ENCODE results near the gene POMGNT2.
"Not testable (repeated sequence)": the region's sequence is repeated elsewhere in the genome, so short reads cannot be mapped to it uniquely, and the experiment has no call there.

Gene POMGNT2

DNA sequence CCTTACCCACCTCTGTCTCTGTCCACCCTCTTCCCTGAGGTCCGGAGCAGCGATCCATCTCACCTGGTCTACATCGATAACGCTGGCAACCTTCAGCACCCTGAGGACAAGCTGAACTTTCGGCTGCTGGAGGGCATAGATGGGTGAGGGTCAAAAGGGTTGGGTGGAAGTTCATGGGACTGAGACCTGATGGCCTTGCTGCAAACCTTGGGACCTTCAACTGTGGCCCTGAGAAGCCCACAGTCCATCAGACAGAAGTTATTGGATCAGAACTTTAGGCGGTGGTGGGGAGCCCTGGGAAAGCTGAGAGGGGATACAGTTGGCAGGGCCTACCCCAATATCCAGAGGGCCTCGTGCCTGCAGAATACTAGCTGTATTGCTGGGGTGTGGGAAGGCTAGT, 50.5 kb downstream of the POMGNT2 start:
- ChIA-PET POLR2A (no interaction called here), CTCF (no interaction called here)
- DNase-seq (ENCODE audit: extremely low spot score), result no peak
- TF ChIP-seq, protein P1, sequence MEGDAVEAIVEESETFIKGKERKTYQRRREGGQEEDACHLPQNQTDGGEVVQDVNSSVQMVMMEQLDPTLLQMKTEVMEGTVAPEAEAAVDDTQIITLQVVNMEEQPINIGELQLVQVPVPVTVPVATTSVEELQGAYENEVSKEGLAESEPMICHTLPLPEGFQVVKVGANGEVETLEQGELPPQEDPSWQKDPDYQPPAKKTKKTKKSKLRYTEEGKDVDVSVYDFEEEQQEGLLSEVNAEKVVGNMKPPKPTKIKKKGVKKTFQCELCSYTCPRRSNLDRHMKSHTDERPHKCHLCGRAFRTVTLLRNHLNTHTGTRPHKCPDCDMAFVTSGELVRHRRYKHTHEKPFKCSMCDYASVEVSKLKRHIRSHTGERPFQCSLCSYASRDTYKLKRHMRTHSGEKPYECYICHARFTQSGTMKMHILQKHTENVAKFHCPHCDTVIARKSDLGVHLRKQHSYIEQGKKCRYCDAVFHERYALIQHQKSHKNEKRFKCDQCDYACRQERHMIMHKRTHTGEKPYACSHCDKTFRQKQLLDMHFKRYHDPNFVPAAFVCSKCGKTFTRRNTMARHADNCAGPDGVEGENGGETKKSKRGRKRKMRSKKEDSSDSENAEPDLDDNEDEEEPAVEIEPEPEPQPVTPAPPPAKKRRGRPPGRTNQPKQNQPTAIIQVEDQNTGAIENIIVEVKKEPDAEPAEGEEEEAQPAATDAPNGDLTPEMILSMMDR (IDR thresholded peaks at IDR 0.05; ENCODE audit: control extremely low read depth, extremely low read depth, low read depth, missing control alignments), result no peak

DNA sequence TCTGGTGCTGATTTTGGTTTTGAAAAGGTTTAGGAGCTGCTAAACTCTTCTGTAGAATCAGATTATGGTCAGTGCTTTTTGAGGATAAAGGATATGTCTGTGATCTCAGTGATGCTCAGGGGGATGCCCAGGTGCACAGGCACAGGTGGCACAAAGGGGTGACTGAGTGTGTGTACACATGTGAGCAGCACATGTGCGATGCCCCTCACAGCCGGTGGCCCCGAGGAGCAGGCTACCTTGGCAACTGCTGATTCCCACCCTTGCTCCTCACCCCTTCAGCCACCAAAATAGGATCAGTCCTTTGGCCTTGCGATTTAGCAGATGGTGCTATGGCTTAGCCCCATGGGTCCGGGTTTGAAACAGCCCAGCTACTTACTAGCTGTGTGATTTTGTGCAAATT, 51.1 kb downstream of the POMGNT2 start:
- ChIA-PET POLR2A (no interaction called here), CTCF (no interaction called here)
- DNase-seq (ENCODE audit: extremely low spot score), result no peak
- TF ChIP-seq, protein P1 (IDR thresholded peaks at IDR 0.05; ENCODE audit: control extremely low read depth, extremely low read depth, low read depth, missing control alignments), result no peak

DNA sequence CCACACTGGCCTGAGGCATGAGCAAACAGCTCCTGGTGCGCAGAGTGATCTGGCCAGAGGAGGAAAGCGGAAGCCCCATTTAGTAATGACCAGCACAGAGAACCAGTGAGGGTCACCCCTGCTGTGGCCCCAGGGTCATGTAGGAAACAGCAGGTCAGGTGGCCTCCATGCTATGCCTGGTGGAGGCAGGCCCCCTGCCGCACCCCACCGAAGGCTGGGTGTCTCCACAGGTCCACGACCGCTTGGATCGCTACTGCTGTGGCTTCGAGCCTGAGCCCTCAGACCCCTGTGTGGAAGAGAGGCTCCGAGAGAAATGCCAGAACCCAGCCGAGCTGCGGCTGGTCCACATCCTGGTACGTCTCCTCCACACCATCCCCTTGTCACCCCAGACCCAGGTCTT, 52.6 kb downstream of the POMGNT2 start:
- POLR2A ChIA-PET, result no interaction called here
- CTCF ChIA-PET, result no interaction called here
- no peak for DNase-seq (ENCODE audit: extremely low spot score)
- TF ChIP-seq, protein P1 (IDR thresholded peaks at IDR 0.05; ENCODE audit: control extremely low read depth, extremely low read depth, low read depth, missing control alignments), result no peak

DNA sequence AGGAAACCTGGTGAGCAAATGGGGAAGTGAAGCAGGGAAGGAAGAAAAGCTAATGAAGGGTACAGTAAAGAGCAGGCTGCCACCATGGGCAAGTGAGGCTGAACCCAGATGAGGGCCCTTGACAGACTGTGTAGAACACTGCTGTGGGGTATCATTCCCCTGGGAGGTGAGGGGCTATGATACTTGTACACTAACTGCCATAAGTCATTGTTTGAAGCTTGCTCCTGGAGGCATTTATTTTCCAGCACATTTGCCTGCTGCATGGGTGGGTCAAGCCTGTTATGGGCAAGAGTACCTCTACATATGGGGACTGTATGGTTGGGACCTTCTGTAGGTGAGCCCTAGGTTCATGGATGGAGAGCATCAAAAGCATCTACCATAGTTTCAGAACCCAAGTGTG, 57.4 kb downstream of the POMGNT2 start:
- CTCF ChIA-PET, result no interaction called here
- POLR2A ChIA-PET, result no interaction called here
- TF ChIP-seq, protein P1 (IDR thresholded peaks at IDR 0.05; ENCODE audit: control extremely low read depth, extremely low read depth, low read depth, missing control alignments), result no peak
- DNase-seq (ENCODE audit: extremely low spot score), result no peak

DNA sequence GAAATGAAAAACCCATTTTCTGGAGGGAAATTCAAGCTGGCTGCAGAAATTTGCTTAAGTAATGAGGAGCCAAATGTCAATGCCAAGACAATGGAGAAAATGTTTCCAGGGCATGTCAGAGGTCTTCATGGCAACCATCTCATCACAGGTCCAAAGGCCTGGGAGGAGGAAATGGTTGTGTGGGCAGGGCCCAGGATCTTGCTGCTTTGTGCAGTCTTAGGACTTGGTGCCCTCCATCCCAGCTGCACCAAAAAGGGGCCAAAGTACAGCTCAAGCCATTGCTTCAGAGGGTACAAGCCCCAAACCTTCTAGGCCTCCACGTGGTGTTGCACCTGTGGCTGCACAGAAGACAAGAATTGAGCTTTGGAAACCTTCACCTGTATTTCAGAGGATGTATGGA, 59.3 kb downstream of the POMGNT2 start:
- ChIA-PET POLR2A (no interaction called here), CTCF (no interaction called here)
- TF ChIP-seq, protein P1 (IDR thresholded peaks at IDR 0.05; ENCODE audit: control extremely low read depth, extremely low read depth, low read depth, missing control alignments), result no peak
- no peak for DNase-seq (ENCODE audit: extremely low spot score)

DNA sequence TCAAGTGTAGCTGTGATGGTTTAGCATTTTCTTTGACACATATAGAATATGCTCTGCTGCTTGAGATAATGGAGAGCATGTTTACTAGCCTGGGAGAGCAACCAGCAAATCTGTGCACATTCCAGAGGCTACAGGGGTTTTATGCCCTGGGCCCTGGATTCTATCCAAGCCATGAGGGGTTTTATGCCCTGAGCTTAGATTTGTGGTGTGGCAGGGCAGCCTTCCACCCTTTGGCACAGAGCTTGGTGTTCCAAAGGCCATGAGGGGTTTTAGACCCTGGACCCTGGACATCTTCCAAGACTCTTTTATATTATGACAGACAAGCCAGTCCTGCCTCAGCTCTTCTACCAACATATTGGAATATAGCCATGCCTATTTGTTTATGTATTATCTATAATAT, 60.8 kb downstream of the POMGNT2 start:
- DNase-seq (ENCODE audit: extremely low spot score); CTCF ChIA-PET; POLR2A ChIA-PET: not testable (repeated sequence)

DNA sequence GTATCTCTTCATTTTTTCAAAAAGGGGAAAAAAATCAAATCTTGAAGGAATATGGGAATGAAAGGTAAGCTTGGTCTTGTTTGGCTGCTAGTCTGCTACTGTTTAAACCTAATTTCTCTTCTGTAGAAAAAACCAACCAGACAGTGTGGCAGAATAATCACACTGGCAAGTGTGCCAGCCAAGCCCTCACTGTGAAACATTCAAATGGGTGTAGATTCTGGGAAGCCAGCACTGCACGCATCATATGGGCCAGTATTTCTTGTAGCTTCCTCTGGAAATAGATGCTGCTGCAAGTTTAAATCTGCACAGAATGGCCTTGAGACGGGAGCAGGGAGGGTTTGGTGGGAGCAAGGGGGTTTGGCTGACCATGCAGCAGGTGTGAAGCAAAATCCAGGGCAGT, 62.1 kb downstream of the POMGNT2 start:
- POLR2A ChIA-PET, result no interaction called here
- no peak for DNase-seq (ENCODE audit: extremely low spot score)
- TF ChIP-seq, protein P1 (IDR thresholded peaks at IDR 0.05; ENCODE audit: control extremely low read depth, extremely low read depth, low read depth, missing control alignments), result no peak
- CTCF ChIA-PET, result no interaction called here

Data from GM10248 (cell line).